CD4-positive, alpha-beta T cell treated with Interleukin-21 for 1 hour (primary cell): Measurements from ENCODE around the gene BICC1.

Experiments
- DNase-seq: peaks from one replicate; pipeline ENCODE4 v3.0.0-alpha.2; 2020

BICC1 gene

GRCh38 chr10:58609532-58610150 lies 97.0 kb downstream of the BICC1 start:
- no peak for DNase-seq

DNA sequence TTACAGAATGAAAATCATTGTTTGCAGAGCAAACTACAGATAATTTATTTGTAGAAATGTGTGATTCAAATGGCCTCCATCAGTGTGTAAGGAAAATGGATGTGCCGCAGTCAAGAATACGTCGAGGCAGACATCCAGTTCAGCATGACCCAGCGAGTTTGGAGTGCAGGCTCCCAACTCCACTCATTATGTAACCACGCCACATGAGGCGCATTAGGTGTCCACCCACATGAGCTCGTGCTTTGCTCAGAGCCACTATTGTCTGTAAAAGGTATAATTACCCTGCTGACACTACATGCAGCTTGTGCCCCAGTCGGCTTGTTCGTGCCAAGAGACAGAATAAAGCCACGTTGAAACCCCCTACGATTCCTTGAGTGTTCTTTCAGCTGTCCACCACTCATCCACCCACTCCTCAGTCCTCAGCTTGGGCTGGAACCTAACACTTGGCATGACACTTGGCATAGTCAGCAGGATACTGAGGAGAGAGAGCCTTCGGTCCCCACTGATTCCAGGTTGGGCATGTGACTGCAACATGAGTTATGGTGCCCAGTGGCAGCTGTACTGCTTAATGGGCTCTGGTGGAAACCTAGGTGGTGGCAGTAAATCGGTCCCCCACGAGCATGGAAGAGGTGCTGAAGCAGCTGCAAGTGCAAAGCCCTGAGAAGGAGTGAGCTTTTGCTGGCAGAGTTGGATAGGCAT lies 102.7 kb downstream of the BICC1 start:
- no peak for DNase-seq

DNA sequence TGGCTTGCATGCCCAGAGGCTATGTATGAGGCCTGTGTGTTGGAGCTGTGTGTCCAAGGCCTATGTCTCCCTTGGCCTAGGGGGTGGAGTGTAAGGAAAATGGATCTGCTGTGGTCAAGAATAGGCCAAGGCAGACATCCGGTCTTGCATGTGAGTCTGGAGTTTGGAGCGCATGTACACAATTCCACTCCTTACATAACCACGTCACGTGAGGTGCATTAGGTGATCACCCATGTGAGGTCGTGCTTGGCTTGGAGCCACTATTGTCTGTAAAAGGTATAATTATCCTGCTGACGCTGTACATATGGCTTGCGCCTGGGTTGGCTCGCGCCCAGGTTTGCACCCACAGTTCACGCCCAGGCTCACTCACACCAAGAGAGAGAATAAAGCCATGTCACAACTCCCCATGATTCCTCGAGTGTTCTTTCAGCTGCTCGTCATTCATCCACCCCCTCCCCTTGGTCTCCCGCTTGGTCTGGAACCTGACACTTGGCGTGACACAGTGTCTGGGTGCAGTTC lies 105.5 kb downstream of the BICC1 start:
- DNase-seq: no peak

DNA sequence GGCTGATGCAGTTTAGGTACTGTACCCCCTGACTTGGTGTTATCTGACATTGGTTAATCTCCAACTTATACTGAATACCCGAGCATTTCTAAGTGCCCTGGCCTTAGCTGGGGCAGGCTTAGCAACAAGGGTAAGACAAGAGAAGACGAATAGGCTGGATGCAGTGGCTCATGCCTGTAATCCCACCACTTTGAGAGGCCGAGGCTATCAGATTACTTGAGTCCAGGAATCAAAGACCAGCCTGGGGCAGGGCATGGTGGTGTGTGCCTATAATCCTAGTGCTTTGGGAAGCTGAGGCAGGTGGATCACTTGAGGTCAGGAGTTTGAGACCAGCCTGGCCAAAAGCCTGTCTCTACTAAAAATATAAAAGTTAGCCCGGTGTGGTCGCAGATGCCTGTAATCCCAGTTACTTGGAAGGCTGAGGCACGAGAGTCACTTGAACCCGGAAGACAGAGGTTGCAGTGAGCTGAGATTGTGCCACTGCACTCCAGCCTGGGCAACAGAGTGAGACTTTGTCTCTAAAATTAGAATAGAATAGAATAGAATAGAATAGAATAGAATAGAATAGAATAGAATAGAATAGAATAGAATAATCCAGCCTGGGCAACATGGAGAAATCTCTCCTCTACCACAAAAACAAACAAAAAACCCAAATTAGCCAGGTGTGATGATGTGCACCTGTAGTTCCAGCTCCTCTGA lies 108.9 kb downstream of the BICC1 start:
- no peak for DNase-seq

GRCh38 chr10:58622246-58622645 lies 109.6 kb downstream of the BICC1 start:
- no peak for DNase-seq

DNA sequence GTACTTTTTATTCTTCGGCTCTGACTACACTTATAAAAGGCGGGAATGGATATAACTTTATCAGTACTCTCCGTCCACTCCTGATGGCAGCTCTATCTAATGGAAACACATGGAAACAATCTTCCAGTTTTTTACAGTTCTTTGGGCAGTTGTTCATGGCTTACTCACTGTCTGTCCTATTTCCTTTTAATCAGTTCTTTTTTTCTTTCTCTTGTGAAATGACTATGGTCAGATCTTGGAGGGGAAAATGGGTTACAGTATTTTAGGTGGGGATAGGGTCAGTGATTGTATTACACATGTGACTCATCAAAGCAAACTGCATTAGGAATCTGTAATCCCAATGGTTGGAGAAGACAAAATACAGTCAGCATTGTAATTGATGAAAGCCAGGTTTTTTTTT lies 112.4 kb downstream of the BICC1 start:
- DNase-seq: no peak

GRCh38 chr10:58627392-58627791 lies 114.7 kb downstream of the BICC1 start:
- no peak for DNase-seq

- DNase-seq: no peak
Observed at GRCh38 chr10:58631715-58632114, 119.0 kb downstream of the BICC1 start.

GRCh38 chr10:58632216-58632615 lies 119.5 kb downstream of the BICC1 start:
- no peak for DNase-seq

GRCh38 chr10:58637352-58637751 lies 124.7 kb downstream of the BICC1 start:
- DNase-seq: no peak

DNA sequence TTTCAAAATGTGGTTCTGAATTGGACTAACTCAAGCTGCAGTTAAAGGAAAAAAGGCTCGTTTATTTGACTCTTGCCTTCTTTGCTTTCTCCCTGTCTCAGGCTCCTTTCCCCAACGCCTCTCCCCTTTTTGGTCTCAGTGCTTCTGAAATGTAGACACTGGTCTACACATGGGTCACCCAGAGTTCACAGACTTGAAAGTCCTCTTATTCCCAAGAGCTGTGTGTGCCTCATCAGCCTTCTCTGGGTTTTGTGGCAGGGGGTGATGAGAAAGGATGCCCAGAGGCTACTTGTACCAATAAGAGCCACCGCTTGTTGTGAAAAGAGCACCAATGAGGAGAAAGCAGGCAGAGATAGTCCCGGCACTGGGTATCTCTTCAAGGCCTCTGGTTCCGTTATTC lies 125.7 kb downstream of the BICC1 start:
- no peak for DNase-seq

- DNase-seq: no peak
Observed at GRCh38 chr10:58641095-58641531, 128.4 kb downstream of the BICC1 start.

- DNase-seq: no peak
Observed at GRCh38 chr10:58641708-58642107, 129.0 kb downstream of the BICC1 start.

DNA sequence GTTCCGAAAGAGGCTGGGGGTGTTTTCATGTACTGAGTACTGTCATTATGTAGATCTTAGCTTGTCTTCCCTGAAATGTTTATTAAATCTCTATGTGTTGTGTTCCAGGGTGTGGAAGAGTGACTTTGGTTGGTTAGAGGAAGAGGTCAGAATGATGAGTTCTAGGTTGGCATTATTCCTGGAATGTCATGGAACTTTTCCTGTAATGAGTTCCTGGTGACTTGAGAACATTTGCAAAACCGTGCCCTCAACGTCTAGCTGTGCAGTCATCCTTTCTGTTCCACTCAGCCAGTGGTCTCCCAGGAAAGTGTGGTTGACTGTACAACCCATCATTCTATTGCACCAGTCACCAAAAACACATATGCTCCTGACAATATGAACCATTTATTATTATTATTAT lies 129.6 kb downstream of the BICC1 start:
- DNase-seq: no peak

DNA sequence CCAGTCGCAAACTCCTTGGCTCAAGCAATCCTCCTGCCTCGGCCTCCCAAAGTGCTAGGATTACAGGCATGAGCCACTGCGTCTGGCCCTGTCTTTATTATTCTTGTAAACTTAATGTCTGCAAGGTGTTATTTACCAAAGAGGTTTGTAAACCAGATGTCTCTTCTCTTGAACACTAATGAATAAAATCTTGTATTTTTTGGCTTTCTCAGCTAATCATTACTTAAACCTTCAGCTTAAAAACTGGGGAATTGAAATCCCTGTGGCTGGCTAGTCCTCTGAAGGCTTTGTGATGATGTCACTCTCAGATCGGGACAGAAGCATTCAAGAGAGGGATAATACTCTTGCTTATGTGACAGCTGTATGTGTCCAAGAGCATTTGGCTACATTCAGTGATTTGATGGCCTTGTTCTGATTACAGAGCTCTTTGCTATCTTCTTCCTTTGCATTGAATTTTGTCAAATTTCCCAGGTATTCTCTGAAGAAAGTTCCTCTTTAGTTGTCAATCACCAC lies 130.3 kb downstream of the BICC1 start:
- DNase-seq: no peak

DNA sequence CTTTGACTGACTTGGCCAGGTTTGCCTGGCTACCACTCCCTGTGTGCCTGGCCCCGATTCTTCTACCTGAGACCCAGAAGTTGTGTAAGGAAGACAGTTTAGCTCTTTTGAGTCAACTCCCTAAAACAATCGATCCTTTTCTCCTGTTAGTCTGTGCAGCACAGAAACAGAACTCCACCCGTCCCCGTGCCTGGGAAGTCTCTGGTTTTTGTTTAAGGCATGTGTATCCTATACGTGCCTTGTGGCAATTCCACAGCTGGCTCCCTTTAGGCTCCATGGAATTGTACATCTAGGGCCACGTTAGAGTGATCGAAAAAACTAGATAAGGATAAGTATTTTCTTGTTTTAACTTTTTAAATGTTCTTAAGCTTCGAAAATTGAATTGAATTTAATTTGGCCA lies 131.6 kb downstream of the BICC1 start:
- no peak for DNase-seq

GRCh38 chr10:58645416-58646146 lies 132.9 kb downstream of the BICC1 start:
- DNase-seq: no peak

DNA sequence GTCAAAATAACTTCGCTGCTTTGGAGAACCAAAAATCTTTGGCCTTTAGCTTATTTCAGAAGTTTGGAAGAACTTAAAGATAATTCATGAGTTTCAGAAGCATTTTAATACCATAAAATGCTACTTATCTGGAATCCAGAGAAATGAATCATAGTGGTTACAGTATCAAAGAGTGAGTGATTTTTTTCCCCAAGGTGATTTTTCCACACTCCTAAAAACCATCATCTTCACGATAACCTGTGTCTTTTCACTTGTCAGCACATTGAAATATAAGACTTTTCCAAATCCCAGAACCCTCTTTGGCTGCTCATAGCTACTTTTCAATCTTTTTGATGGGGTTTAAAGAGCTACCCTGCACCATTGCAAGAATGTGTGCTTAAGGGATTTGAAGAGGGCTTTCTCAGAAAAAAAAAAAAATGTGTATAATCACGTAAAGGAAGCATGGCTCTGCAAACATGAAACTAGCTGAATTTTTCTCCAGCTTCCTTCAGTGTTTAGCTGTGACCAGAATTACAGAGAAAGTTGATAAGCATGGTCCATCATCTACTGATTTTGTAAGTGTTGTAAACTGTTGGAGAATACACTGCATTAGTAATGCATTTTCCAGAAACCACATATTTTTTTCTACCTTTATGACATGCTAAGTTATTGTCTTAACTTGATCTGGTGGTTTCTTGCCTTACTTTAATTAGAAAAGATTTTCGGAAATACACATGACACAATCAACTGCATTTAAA lies 134.9 kb downstream of the BICC1 start:
- DNase-seq: no peak

DNA sequence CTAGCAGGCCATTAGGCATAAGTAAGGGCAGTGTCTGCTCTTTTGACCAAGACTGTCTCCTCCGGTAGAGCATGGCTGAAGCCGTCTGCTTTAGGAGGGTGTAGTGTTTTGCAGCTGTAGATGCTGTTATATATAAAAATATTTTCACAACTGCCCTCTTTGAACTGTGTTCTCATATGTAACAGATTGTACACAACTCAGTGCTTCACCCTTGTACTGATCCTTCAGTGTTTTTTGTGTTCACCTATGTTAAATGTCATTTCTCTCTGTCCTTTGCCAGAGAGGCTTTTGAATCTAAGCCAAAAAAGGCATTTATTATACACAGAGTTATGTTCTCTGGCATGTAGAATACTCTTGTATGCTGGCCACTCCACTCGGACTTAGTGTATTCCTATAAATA lies 135.5 kb downstream of the BICC1 start:
- DNase-seq: no peak

DNA sequence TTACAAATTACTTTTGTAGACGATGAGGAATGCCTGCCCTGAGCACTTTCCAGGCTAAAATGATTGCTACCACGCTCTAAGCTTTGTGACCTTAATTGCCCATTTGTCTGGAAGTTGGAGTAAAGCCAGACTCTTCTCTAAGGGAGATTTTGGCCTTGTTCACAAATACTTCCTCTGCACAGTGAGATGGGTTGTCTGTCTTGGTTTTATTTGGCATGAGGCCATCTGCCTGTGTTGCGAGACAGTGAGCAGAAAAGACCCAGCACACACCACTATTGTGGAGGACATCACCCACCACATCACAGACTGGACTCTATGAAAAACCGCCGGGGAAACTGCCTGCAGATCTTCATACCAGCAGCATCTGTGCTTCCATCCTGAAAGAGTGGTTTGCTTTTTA lies 138.4 kb downstream of the BICC1 start:
- DNase-seq: no peak

DNA sequence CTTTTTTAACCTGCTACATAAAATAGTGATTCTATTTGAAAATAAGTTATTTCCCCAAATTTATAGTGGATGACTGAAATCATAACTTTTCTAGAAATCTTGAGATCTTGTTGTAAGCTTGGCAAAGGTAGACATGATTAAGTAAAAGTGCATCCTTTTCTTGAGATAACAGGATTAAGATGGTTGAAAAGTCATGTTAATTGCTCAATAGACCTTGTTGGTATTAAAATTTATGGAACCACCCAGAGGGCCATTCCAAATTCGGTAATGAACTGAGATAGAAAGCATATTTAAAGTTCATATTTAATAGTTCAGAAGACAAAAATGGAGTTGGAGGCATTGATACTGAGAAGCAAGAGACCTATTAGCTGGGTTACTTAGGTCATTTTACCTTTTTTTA lies 139.1 kb downstream of the BICC1 start:
- no peak for DNase-seq

GRCh38 chr10:58653139-58653538 lies 140.5 kb downstream of the BICC1 start:
- no peak for DNase-seq
